GM12801 (cell line): Measurements from ENCODE around the gene RBP5.

ENCODE experiments used
- TF ChIP-seq, protein P1 (sequence below): IDR thresholded peaks from one replicate; pipeline ENCODE4 v1.5.1; 2011; ENCODE audit warnings: control low read depth; ENCODE audit not compliant: insufficient read length; ENCODE audit errors: extremely low read depth

The RBP5 gene

GRCh38 chr12:7129872-7130691 is 1.4 kb upstream of the RBP5 start, which contains the start of gene CLSTN3:
Gene CLSTN3, plus strand, starts transcription at chr12:7130371. Its CDS starts 278 bp downstream, at chr12:7130649.
- TF ChIP-seq, protein P1, sequence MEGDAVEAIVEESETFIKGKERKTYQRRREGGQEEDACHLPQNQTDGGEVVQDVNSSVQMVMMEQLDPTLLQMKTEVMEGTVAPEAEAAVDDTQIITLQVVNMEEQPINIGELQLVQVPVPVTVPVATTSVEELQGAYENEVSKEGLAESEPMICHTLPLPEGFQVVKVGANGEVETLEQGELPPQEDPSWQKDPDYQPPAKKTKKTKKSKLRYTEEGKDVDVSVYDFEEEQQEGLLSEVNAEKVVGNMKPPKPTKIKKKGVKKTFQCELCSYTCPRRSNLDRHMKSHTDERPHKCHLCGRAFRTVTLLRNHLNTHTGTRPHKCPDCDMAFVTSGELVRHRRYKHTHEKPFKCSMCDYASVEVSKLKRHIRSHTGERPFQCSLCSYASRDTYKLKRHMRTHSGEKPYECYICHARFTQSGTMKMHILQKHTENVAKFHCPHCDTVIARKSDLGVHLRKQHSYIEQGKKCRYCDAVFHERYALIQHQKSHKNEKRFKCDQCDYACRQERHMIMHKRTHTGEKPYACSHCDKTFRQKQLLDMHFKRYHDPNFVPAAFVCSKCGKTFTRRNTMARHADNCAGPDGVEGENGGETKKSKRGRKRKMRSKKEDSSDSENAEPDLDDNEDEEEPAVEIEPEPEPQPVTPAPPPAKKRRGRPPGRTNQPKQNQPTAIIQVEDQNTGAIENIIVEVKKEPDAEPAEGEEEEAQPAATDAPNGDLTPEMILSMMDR, result no peak

GRCh38 chr12:7129287-7129871 is 690 bp upstream of the RBP5 start:
- TF ChIP-seq, protein P1, result no peak

DNA sequence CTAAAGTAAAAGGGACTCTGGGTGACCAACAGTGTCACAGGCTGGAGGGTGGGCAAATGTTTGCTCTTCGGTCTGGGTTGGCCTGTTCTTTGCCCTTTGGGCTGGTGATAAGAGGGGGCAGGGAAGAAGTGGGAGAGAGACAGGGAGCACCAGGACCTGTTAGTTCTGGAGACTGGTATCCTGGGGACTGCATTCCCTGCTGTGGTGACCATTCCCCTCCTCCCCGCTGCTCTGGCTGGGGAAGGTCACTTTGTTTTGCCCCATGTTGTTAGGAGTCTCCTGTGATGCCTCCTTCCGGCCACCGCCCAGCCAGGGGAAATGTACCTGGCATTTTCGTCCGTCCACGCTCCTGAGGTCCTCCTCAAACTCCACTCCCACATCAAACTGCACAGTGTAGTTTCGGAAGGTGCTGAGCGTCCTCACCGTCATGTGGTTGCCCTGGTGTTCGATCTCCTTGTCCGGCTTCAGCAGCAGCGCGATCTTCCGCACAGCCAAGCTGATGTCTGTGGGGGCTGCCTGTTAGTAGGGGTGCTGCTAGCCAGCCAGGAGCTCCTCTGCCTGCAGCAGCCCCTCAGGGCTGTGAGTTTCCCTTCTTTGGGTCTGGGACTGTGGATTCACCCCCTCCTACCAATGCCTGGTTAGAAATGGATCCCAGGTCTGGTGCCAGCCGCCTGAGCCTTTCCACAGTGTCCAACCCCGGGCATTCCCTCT is 618 bp downstream of the RBP5 start:
- TF ChIP-seq, protein P1, result no peak

DNA sequence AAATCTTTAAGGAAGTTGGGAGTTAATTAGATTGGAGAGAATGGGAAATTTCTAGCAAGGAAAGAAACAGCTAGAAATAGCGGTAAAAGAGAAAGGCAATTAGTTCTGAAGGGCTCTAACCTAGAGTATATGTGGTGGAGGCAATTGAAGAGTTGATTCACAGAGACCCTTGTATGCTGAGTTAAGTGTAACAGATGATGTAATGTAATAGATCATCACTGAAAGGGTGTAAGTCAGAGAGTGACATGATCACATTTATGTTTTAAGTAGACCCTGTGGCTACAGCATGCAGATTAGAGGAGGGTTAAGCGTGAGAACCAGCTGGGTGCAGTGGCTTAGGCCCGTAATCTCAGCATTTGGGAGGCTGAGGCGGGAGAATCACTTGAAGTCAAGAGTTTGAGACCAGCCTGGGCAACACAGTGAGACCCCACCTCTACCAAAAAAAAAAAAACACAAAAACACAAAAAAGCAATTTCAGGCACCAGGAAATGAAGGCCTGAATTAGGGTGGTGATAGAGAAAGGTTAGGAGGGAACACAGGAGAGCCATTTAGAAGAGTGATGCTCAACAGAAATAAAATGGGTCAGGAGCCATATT is 3.0 kb downstream of the RBP5 start:
- TF ChIP-seq, protein P1, result no peak

GRCh38 chr12:7123806-7124522 is 4.7 kb downstream of the RBP5 start:
- TF ChIP-seq, protein P1, result no peak

- TF ChIP-seq, protein P1, result no peak
Observed at GRCh38 chr12:7122811-7123769, 5.6 kb downstream of the RBP5 start.
